Ascending aorta (tissue), 2 donors: Measurements from ENCODE around the gene PXMP4. TPM values are rescaled to one million over a fixed set of nuclear protein-coding genes. Genes with fewer than 3 reads are reported as not detected.

Source experiments
- DNase-seq, 2 donors: peaks; one replicate each; pipeline ENCODE4 v3.0.0-alpha.2; 2019; ENCODE audit warnings: low spot score in 2 of 2
- H3K27ac ChIP-seq, 2 donors: fragments of 200-600 bp; sonication (generic); one replicate each; pipeline ENCODE4 v1.5.1; 2016 to 2017; ENCODE audit warnings: mild to moderate bottlenecking in 1 of 2
- H3K27me3 ChIP-seq: fragments of 200-600 bp; sonication (generic); one replicate; pipeline ENCODE4 v1.5.1; 2017
- H3K36me3 ChIP-seq, 2 donors: fragments of 200-600 bp; sonication (generic); one replicate each; pipeline ENCODE4 v1.5.1; 2016
- H3K4me1 ChIP-seq, 2 donors: fragments of 200-600 bp; sonication (generic); one replicate each; pipeline ENCODE4 v1.5.1; 2016 to 2017; ENCODE audit warnings: mild to moderate bottlenecking in 1 of 2
- H3K4me3 ChIP-seq, 2 donors: fragments of 200-600 bp; sonication (generic); one replicate each; pipeline ENCODE4 v1.5.1; 2016 to 2017; ENCODE audit warnings: mild to moderate bottlenecking in 1 of 2
- H3K9me3 ChIP-seq, 2 donors: fragments of 200-600 bp; sonication (generic); one replicate each; pipeline ENCODE4 v1.5.1; 2016
- CTCF ChIP-seq, 3 experiments: fragments of 200-600 bp in 2 of 3; fragments of 450-650 bp in 1 of 3; sonication (generic) in 2 of 3; IDR thresholded peaks; one replicate each; pipeline ENCODE4 v1.5.1; 2016 to 2019; ENCODE audit warnings: antibody characterized with exemption in 3 of 3, mild to moderate bottlenecking in 1 of 3, moderate library complexity in 1 of 3
- intact Hi-C: fragments of 100-400 bp; cut with DNase I; formaldehyde crosslinking; loops from one replicate; pipeline ENCODE4 v1.15.1; 2023
- total RNA-seq: library from RNA; depleted of rRNA; stranded (reverse); fragments of >200 nt; gene quantifications from one replicate; pipeline ENCODE4 v1.1.0, GENCODE V29; 2016

Gene PXMP4
- total RNA-seq, 1 donor from 2014 or later = 38.0 TPM

GRCh38 chr20:33727115-33727479 lies 7.0 kb upstream of the PXMP4 start:
- TF ChIP-seq CTCF (IDR thresholded peaks at IDR 0.05) = no peak
- Histone ChIP-seq H3K9me3 (no peaks in the 10 kb centered on the region), H3K36me3 (no peaks in the 10 kb centered on the region), H3K4me1 (peaks cover 0 to 2% of the 10 kb centered on the region in 2 donors), H3K27ac (no peak overlapping the region), H3K27me3 (no peaks in the 10 kb centered on the region), H3K4me3 (no peak overlapping the region)
- DNase-seq = no peak
- intact Hi-C loops = no loop called here

- Histone ChIP-seq H3K4me1 (no peaks in the 10 kb centered on the region), H3K9me3 (no peaks in the 10 kb centered on the region), H3K4me3 (no peak overlapping the region), H3K27ac (no peak overlapping the region), H3K27me3 (no peaks in the 10 kb centered on the region), H3K36me3 (no peaks in the 10 kb centered on the region)
- intact Hi-C loops = no loop called here
- DNase-seq = no peak
- no peak for TF ChIP-seq CTCF (IDR thresholded peaks at IDR 0.05)
These were observed 5.6 kb upstream of the PXMP4 start for GRCh38 chr20:33725607-33726264.

- no peak for DNase-seq
- H3K36me3 ChIP-seq = no peaks in the 10 kb centered on the region
- H3K27ac ChIP-seq = no peak overlapping the region
- no peaks in the 10 kb centered on the region for H3K27me3 ChIP-seq
- intact Hi-C loops = no loop called here
- H3K4me1 ChIP-seq = peaks cover 2 to 3% of the 10 kb centered on the region in 2 donors
- no peaks in the 10 kb centered on the region for H3K9me3 ChIP-seq
- no peak for TF ChIP-seq CTCF (IDR thresholded peaks at IDR 0.05)
- no peak overlapping the region for H3K4me3 ChIP-seq
These were observed 4.5 kb upstream of the PXMP4 start for GRCh38 chr20:33724439-33725094.

- H3K4me3 ChIP-seq = no peak overlapping the region
- no peak for DNase-seq
- H3K36me3 ChIP-seq = no peaks in the 10 kb centered on the region
- no peak for TF ChIP-seq CTCF (IDR thresholded peaks at IDR 0.05)
- no peak overlapping the region for H3K27ac ChIP-seq
- no peaks in the 10 kb centered on the region for H3K27me3 ChIP-seq
- intact Hi-C loops = no loop called here
- H3K4me1 ChIP-seq = peaks cover 3 to 7% of the 10 kb centered on the region in 2 donors
- no peaks in the 10 kb centered on the region for H3K9me3 ChIP-seq
These were observed 1.5 kb upstream of the PXMP4 start for GRCh38 chr20:33721391-33722140.

GRCh38 chr20:33719277-33719988 lies 677 bp downstream of the PXMP4 start:
- Histone ChIP-seq H3K9me3 (no peaks in the 10 kb centered on the region), H3K27me3 (no peaks in the 10 kb centered on the region), H3K4me3 (peak overlapping the region; percentile 64 to 92), H3K4me1 (peaks cover 3 to 7% of the 10 kb centered on the region in 2 donors), H3K27ac (peak overlapping the region; percentile 68 to 76), H3K36me3 (peaks cover 4 to 5% of the 10 kb centered on the region in 2 donors)
- DNase-seq = no peak
- TF ChIP-seq CTCF (IDR thresholded peaks at IDR 0.05) = no peak
- intact Hi-C loops = no loop called here
